CMK (cell line): ENCODE results near the gene ADAMTSL1.

Experiments used
- DNase-seq: peaks from one replicate; pipeline ENCODE4 v3.0.0-alpha.2; 2010; ENCODE audit warnings: low read depth

Gene ADAMTSL1

DNA sequence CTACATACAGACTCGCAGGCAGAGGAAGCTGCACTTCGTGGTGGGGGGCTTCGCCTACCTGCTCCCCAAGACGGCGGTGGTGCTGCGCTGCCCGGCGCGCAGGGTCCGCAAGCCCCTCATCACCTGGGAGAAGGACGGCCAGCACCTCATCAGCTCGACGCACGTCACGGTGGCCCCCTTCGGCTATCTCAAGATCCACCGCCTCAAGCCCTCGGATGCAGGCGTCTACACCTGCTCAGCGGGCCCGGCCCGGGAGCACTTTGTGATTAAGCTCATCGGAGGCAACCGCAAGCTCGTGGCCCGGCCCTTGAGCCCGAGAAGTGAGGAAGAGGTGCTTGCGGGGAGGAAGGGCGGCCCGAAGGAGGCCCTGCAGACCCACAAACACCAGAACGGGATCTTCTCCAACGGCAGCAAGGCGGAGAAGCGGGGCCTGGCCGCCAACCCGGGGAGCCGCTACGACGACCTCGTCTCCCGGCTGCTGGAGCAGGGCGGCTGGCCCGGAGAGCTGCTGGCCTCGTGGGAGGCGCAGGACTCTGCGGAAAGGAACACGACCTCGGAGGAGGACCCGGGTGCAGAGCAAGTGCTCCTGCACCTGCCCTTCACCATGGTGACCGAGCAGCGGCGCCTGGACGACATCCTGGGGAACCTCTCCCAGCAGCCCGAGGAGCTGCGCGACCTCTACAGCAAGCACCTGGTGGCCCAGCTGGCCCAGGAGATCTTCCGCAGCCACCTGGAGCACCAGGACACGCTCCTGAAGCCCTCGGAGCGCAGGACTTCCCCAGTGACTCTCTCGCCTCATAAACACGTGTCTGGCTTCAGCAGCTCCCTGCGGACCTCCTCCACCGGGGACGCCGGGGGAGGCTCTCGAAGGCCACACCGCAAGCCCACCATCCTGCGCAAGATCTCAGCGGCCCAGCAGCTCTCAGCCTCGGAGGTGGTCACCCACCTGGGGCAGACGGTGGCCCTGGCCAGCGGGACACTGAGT, 303.2 kb downstream of the ADAMTSL1 start:
- DNase-seq = no peak

DNA sequence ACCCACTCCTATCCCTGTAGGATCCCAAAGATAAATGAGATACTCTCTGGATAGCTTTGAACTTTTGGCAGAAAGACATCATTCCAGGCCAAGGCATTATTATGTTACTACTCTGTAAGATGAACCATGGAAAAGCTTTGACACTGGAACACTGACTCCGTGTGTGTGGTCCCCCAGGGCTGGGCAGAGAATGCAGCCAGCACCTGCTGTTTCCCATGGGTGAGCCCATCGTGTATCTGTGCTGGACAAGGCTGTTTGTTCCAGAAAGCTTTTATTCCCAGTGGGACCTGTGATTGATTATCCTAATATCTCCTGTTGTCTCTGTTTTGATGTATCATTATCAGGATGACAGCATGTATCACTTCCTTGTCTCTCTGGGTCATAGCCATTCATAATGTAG, 304.2 kb downstream of the ADAMTSL1 start:
- no peak for DNase-seq

DNA sequence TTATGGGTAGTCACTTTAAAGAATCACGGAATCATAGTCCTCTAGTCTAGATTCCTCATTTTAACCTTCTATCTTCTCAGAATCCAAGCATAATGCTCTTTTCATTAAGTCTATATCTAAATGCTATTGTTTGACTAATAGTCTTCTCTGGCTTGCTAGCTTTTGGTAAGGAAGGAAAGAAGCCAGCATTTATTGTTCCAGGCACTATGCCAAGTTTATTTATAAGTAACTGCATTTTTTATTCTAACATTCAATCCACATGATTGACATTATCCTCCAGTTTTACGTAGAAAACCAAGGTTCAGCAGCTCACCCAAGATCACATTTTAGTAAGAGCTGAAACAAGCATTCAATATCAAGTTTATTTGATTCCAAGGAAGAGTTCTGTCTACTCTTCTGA, 304.9 kb downstream of the ADAMTSL1 start:
- no peak for DNase-seq

DNA sequence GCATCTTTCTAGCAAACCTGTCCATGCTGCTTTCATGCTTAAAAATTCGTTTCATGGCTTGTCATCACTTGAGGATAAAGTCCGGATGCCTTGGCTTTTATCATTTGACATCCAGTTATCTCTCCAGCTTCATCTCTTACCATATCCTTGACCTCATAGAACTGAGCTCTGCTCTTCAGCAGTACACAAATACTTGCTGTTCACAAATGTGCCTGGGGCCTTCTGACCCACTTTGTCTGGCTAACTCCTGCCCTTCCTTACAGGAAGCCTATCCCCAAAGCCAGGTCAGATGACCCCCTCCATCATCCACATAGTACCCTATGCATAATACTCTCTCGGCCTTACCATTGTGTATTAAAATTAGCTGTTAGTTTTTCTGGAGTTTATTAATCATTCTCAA, 310.0 kb downstream of the ADAMTSL1 start:
- DNase-seq = no peak

DNA sequence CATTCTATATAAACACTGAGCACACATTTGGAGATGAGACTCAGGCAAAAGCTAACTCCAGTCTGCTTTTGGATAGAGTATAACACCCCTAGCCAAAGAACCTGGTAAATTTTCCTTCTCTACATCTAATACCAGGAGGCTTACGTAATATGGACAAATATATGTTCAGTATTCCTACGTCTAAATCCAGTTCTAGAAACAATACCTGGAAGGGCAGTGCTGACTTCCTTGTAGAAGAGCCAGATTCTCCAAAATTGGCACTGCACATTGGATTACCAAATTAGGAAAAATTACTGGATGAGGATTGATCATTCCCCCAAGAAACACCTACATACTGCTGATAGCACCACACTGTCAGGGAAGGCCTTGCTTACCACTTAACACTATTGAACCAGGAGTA, 311.7 kb downstream of the ADAMTSL1 start:
- DNase-seq = no peak

DNA sequence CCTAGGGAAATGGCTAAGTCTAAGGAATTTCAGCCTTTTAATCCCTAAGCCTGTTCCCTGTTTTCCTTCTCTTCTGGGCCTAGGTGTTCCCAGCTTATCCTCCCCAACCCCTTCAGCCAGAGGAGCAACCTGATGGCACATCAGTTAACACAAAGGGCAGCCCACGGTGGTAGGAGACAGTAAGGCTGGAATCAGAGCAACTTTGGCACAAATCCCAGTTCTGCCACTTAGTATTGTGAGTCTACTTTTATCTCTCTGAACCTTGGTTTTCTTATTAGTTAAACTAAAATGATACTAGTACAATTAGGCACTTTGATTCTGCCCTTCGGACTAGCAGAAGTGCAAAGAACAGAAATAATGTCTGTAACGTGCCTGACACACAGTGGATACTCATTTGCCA, 312.2 kb downstream of the ADAMTSL1 start:
- no peak for DNase-seq

DNA sequence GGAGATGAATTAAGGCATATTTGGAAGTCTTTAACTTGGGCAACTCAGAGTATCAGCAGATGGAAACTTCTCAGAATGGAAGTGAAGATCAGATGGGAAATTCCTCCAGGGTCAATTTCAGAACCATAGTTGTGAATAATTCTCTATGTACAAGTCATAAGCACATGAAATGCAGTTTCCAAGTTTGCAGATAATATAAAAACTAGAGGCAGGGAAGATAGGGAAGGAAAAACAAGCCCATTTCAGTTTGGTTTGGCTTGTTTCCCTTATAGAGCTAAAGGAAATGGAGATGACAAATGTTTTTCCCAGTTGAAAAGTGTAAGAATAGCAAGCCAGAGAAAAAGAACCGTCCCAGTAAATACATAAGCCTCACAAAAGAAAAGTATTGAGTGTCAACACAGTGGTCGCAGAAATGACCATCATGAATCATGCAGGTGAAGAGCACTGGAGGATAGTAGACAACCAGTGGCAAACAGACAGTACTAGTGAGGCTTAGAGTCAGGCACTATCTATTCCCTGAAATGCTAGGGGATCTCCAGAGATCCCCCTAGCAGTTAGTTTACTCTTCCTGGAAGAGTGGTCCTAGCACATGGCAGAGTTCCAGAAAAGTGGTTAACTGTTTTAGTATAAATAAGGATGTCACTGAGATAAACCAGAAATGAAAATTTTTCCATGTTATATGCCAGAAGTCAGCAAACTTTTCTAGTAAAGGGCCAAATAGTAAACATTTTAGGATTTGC, 313.1 kb downstream of the ADAMTSL1 start:
- DNase-seq = no peak

DNA sequence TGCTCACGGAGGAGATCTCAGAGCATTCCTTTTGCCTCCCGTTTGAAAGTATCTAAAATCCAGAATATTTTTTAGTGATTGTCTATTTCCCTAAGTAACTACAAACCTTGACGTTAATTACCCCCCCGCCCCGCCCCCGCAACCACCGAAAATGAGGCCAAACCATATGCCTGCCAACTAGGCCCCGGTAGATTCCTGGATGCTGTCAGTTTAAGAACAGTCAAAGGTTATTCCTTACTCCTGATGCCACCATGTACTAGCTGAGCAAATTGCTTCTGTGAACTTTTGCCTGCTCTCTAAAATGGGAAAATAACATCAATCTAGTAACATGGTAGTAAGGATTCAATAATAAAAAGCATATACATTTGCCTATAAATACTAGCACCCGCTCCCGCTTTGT, 314.3 kb downstream of the ADAMTSL1 start:
- DNase-seq = no peak

DNA sequence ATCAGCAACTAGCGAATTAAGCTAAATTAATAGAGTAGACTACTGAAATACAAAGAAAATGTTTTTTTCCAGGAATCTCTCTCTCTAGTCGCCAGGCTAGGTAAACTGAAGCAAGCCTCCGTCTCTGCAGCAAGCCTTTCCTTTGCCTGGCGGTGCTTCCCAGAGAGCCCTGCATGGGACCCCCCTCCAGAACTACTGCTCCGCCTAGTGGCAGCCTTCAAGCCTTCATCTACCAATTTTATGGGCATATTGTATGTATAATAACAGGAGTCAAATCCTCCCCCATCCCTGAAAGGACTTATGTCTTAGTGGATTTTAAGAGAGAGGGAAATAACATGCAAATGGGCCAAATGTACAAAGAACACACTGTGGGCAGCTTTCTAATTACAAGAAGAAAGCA, 317.1 kb downstream of the ADAMTSL1 start:
- DNase-seq = no peak

DNA sequence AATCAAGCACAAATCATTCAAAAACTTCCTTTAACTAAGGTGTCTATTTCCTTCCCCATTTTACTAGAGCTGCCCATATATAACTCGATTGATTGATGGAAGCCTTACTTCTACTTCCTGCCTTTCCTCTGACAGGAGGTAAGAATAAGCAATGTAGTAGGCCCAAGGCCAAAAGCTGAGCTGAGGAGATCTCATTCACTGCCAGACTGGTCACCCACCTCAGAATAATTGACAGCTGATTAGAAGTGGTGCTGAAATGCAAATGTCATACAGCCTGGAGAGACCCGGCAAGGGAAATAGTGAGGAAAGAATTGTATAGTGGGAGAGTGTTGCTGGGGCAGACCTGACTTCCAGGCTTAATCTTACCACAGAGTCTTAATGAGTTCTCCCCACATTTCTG, 319.2 kb downstream of the ADAMTSL1 start:
- DNase-seq = no peak

DNA sequence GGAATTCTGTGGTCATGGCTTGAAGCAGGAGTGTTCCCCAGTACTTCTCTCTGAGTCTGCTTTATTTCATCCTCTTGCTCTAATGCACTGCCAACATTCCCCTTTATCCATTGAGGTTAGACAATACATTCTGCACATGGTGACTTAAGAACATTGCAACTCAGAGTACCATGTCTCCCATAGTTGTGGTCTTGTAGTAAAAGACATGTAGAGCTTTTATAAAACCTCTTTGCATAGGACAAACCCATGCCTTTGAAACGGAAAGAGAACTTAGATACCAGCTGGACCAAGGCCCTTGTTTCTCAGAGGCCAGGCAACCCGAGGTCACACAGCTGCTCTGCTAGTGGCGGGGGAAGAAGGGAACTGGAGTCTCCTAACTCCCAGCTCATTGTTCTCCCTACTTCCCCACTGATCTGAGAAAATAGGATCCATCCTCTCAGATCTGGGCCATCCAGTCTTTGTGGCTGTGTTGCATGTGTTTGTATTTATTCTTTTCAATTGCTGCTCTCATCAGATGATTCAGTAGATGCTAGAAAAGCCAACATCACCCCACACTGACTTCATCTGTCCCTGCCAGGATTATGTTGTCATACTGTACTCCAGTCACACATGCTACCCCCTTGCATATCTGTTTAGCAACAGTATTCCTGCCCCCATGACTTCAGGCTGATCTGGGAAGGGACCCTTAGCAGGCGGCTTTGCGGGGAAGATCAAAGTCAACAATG, 322.2 kb downstream of the ADAMTSL1 start:
- DNase-seq = no peak

DNA sequence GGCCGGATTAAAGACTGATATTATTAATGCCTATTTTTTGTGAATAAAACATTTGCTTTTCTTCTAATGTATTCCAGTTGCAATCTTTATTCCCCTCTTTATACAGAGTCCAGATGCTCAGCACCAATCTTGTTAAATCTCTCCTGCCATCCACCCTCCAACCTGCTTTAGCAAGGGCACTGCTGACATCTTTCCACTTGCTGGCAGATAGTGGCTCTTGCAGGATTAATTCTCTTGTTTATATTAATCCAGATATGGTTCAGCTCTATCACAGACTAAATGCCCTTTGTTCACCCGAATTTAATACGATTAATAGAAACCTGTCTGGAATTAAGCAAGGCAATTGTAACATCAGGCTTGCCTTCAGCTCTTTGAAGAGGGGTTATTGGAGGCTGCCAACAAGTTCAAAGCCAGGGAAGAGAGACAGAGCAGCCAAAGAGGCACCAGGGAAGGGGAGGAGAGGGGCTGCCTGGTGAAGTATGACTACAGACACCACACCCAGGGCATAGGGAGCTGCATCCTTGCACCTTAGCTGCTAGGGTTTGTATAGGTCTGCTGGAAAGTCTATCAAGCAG, 322.8 kb downstream of the ADAMTSL1 start:
- DNase-seq = no peak

DNA sequence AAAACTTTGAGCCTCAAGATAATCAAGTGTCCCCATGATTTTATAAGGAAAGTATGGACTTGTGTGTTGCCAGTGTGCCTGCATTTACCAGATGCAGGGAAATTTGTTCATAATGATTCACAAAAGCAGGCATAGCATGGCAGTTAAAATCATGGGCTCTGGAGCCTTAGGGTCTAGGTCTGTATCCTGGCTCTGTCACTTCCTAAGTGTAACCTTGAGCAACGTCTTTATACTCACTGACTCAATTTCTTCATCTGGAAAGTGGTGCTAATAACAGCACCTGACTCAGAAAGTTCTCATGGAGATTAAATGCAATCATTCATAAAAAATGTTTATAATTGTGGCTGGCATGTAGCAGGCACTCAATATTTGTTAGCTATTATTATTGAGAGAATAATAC, 324.2 kb downstream of the ADAMTSL1 start:
- no peak for DNase-seq

DNA sequence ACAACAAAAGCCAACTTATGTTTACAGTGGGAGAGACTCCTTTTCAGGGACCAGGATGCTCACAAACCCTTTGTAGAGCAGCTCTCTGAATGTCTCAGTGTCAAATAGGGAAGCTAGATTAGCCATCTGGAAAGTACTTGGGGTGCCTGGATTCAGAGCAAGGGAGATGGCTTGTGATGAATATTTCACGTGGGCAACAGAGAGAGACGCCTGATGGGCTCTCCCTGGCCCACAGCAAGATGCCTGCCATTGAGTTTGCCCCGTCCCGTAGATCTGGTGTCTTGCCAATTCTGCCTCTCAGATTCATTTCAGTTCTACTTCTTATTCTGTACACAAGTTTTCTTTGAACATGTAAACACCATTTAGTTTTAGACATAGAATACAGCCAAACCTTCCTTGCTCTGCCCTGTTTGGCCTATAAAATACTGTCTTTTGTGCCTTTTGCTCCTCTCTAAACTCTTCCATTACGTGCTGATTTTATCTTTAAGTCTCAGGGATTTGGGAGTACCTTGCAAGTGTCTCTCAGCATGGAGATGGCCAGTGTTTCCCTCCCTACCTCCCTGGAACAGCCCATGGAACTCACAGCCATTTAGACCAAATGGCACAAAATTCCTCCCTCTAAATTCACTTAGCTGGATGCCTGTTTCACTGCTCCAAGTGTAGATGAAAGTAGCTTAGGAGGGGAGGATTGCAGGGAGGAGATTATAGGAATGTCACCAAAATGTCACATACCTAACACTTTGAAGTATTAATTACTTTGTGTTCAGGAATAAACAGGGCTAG, 324.7 kb downstream of the ADAMTSL1 start:
- no peak for DNase-seq

DNA sequence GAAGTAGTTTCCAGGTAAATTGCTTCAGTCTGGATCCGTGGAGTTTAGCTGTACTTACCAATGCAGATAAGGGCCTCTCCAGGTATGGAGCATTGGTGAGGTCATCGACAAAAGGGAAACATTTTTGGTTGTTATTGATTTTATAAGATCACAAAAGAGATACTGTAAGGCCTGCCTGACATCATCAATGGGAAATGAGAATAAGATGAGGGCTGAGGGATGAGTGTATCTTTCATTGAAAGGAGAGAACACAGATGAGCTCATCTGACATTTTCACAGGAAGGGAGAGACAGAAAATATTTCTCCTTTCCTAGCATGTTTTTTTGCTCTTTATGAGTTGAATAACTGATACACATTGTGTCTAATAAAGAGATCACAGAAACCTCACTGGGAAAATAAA, 325.5 kb downstream of the ADAMTSL1 start:
- DNase-seq = no peak

DNA sequence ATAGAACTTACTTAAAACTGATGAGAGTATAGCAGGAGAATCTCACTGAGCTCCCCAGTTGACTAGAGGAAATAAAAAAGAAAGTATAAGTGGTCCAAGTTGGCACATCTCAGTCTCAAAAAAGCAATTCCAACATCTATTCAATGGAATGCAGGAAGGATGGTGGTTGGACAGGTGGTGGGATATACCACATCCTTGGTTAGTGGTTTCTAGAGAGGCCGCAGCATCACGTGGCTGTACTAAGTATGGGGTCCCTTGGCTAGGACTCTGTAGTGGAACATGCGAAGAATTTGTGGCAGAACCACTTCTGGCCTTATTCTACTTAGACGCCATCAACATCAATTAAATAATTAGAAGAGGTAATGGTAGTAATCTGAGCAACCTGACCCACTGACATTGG, 326.6 kb downstream of the ADAMTSL1 start:
- DNase-seq = no peak

DNA sequence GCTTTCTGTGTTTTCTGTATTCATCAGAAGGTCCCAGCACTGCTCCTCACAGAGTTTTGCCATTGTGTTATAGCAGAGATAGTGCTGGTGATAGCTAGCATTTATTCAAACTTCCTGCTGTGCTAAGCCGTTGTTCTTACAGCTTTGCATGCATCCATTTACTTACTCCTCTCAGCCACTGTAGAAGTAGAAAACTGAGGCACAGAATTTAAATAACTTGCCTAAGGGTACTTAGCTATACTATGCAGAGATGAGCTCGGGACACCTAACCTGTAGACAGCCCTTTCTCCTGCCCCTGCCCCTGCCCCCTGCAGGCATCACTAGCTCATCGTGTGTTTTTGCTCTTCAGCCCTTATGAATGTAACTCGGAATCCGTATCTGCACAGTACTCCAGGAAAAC, 331.4 kb downstream of the ADAMTSL1 start:
- no peak for DNase-seq

DNA sequence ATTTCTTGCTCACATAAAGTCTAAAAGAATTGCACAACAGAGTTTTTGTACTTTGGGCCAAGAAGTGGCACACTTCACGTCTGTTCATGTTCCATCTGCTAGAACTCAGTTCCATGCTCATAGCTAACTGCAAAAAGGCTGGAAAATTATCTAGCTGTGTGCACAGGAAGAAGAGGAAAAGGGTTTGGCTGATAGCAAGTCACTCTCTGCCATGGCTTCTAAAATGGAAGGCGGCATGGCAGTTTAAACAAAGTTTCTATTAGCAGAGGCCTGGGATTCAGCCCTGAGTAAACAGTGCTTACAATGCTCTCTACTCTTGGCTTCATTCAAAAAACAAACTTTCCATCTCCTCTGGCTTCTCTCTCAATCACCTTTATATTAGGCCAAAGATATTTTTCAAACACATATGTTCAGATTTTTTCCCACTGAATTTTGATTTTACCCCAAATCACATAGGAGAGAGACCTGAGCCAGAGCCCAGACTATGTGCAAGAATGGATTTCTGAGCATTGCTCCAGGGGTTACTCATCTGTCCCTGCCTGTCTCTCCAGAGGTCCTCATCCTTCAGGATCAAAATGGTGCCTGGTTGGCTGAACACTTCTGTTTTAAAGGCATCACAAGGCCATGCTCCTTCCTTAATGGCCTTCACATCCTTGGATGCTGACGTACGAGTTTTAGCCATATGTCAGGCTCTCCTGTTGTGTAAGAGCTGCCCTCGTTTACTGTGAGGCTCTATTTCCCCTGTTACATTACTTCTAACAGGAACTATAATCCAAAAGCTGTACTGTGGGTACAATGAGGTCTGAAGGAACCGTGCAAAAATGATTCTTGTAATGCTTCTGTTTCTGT, 332.5 kb downstream of the ADAMTSL1 start:
- DNase-seq = no peak

DNA sequence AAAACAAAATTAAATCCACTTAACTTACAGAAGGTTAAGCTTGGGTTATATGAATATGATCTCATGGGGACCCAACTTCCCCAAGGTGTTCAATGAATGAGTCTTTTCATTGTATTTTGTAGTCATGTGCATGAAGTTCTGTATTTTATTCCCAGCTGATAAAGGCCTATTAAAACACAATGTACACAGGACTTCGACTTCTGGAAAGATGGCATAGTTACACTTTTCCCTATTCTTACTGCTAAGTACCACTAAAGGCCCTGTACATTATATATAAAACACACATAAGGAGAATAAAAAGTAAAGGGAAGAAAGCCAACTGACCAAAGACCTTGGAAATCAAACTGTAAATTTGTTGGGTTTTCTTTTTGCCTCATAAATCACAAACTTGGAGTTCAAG, 336.6 kb downstream of the ADAMTSL1 start:
- DNase-seq = no peak

DNA sequence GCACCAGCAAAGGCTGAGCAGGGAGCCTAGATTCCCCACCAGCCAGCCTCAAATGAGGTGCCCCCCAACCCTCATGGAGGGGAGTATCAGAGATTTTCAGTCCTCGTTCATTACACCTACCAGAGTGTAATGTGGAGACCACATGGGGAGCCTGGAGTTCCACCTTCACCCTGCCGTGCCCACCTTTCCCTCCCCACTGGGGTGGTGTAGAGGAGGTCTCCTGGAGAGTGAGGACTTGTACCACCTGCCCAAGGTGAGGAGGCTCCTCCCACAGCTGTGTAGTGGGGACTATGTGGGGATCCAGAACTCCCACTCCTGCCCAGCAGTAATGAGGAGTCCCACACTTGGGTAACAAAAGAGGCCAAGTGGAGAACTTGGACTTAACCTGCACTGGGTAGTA, 337.2 kb downstream of the ADAMTSL1 start:
- no peak for DNase-seq

DNA sequence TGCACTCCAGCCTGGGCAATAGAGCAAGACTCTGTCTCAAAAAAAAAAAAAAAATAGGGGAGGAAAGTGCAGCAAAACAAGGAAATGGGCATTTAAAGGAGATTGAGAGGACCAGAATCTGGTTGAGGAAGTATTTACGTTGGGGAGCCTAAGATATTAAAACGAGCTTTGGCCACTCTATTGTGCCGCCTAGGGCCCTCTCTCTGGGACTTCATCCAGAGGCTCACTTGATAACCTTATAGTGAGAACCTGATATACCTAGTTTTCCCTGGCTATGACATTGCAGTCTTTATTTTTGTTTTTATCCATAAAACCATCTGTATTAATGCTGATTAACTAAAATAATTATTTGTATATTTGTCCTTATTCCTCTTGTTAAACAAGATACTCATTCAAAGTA, 345.5 kb downstream of the ADAMTSL1 start:
- DNase-seq = no peak
